Measurements from ENCODE around the gene SLC44A2. TPM values are rescaled to one million over a fixed set of nuclear protein-coding genes. Genes with fewer than 3 reads are reported as not detected.

Gene SLC44A2
- total and polyA plus RNA-seq, 2 of the 13 experiments (the other 11 are each of a cell fraction or from before 2014, with no cell fraction given): 2.4 to 5.6 TPM

DNA sequence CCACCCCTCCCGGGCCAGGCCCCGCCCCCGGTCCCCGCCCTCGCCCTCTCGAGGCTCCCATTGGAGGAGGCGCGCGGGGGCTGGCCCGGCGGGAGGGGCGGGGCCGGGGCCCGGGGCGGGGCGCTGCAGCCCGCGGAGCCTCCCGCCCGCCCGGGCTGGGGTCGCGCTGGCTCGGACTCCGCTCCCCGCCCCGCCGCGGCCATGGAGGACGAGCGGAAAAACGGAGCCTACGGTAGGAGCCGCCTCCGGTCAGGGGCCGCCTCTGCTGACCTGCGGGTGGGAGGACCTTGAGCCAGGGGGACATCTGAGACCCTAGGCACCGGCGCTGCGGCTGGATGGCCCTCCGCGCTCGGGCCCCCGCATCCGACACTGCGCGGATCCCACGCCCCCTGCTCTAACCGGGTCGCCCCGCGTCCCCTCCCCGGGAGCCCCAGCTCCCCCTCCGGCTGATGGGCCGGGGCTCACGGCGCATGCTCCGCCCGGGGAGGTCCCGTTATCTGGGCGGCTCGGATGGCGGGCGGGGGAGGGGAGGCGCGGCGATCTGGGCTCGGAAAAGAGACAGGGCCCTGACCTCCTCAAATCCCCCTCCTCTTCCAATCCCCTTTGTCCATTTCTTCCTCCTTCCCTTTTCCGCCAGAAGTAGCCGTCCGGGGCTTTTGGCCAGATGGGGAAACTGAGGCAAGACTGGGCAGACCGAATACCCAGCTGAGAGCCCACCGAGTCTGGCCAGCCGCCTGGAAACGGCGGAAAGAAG lies 22.8 kb upstream of the SLC44A2 start (continued):
- TF ChIP-seq, protein P1, sequence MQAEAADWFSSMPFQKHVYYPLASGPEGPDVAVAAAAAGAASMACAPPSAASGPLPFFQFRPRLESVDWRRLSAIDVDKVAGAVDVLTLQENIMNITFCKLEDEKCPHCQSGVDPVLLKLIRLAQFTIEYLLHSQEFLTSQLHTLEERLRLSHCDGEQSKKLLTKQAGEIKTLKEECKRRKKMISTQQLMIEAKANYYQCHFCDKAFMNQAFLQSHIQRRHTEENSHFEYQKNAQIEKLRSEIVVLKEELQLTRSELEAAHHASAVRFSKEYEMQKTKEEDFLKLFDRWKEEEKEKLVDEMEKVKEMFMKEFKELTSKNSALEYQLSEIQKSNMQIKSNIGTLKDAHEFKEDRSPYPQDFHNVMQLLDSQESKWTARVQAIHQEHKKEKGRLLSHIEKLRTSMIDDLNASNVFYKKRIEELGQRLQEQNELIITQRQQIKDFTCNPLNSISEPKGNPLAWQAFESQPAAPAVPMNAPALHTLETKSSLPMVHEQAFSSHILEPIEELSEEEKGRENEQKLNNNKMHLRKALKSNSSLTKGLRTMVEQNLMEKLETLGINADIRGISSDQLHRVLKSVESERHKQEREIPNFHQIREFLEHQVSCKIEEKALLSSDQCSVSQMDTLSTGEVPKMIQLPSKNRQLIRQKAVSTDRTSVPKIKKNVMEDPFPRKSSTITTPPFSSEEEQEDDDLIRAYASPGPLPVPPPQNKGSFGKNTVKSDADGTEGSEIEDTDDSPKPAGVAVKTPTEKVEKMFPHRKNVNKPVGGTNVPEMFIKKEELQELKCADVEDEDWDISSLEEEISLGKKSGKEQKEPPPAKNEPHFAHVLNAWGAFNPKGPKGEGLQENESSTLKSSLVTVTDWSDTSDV (CRISPR knock-in tag; IDR thresholded peaks at IDR 0.05): no peak
- TF ChIP-seq, protein P2, sequence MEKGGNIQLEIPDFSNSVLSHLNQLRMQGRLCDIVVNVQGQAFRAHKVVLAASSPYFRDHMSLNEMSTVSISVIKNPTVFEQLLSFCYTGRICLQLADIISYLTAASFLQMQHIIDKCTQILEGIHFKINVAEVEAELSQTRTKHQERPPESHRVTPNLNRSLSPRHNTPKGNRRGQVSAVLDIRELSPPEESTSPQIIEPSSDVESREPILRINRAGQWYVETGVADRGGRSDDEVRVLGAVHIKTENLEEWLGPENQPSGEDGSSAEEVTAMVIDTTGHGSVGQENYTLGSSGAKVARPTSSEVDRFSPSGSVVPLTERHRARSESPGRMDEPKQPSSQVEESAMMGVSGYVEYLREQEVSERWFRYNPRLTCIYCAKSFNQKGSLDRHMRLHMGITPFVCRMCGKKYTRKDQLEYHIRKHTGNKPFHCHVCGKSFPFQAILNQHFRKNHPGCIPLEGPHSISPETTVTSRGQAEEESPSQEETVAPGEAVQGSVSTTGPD (CRISPR knock-in tag; IDR thresholded peaks at IDR 0.05): no peak
- no peak for TF ChIP-seq PLRG1 (conservative IDR thresholded peaks at IDR 0.05)
- no peak for TF ChIP-seq NFKB2 (CRISPR knock-in tag; IDR thresholded peaks at IDR 0.05; ENCODE audit: borderline replicate concordance)
- TF ChIP-seq, protein P3, sequence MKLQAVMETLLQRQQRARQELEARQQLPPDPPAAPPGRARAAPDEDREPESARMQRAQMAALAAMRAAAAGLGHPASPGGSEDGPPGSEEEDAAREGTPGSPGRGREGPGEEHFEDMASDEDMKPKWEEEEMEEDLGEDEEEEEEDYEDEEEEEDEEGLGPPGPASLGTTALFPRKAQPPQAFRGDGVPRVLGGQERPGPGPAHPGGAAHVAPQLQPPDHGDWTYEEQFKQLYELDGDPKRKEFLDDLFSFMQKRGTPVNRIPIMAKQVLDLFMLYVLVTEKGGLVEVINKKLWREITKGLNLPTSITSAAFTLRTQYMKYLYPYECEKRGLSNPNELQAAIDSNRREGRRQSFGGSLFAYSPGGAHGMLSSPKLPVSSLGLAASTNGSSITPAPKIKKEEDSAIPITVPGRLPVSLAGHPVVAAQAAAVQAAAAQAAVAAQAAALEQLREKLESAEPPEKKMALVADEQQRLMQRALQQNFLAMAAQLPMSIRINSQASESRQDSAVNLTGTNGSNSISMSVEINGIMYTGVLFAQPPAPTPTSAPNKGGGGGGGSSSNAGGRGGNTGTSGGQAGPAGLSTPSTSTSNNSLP (IDR thresholded peaks at IDR 0.05; ENCODE audit: low read depth, low read length): no peak
- no peak for TF ChIP-seq ZC3H4 (CRISPR knock-in tag; IDR thresholded peaks at IDR 0.05; ENCODE audit: borderline replicate concordance)
- TF ChIP-seq ZNF18 (CRISPR knock-in tag; IDR thresholded peaks at IDR 0.05; ENCODE audit: insufficient replicate concordance): no peak
- 0 out of 2 replicates have a peak, but pooled peaks have one; percentile 35 for TF ChIP-seq ZNF235 (CRISPR knock-in tag; IDR thresholded peaks at IDR 0.05; ENCODE audit: borderline replicate concordance)
- 0 out of 2 replicates have a peak, but pooled peaks have one; percentile 56 for TF ChIP-seq HOXD1 (CRISPR knock-in tag; IDR thresholded peaks at IDR 0.05)
- TF ChIP-seq TP53 (CRISPR knock-in tag; conservative IDR thresholded peaks at IDR 0.05): no peak
- TF ChIP-seq KDM2A (CRISPR knock-in tag; IDR thresholded peaks at IDR 0.05; ENCODE audit: borderline replicate concordance, low read depth): peak; percentile 42; the same call in 1 of the 2 replicates
- no peak for TF ChIP-seq RBM22 (optimal IDR thresholded peaks at IDR 0.05; ENCODE audit: low read length)
- TF ChIP-seq ELF1 (CRISPR knock-in tag; IDR thresholded peaks at IDR 0.05): no peak
- TF ChIP-seq CCDC6 (CRISPR knock-in tag; IDR thresholded peaks at IDR 0.05): 0 out of 2 replicates have a peak, but pooled peaks have one; percentile 48
- no peak for TF ChIP-seq ATAD3A (CRISPR knock-in tag; IDR thresholded peaks at IDR 0.05)
- TF ChIP-seq, protein P4, sequence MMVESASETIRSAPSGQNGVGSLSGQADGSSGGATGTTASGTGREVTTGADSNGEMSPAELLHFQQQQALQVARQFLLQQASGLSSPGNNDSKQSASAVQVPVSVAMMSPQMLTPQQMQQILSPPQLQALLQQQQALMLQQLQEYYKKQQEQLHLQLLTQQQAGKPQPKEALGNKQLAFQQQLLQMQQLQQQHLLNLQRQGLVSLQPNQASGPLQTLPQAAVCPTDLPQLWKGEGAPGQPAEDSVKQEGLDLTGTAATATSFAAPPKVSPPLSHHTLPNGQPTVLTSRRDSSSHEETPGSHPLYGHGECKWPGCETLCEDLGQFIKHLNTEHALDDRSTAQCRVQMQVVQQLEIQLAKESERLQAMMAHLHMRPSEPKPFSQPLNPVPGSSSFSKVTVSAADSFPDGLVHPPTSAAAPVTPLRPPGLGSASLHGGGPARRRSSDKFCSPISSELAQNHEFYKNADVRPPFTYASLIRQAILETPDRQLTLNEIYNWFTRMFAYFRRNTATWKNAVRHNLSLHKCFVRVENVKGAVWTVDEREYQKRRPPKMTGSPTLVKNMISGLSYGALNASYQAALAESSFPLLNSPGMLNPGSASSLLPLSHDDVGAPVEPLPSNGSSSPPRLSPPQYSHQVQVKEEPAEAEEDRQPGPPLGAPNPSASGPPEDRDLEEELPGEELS (CRISPR knock-in tag; IDR thresholded peaks at IDR 0.05): 0 out of 2 replicates have a peak, but pooled peaks have one; percentile 9
- TF ChIP-seq, protein P5, sequence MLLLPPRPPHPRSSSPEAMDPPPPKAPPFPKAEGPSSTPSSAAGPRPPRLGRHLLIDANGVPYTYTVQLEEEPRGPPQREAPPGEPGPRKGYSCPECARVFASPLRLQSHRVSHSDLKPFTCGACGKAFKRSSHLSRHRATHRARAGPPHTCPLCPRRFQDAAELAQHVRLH (CRISPR knock-in tag; IDR thresholded peaks at IDR 0.05; ENCODE audit: borderline replicate concordance, low read depth): no peak
- TF ChIP-seq HIVEP1 (CRISPR knock-in tag; IDR thresholded peaks at IDR 0.05): no peak
- no peak for TF ChIP-seq SNAI1 (CRISPR knock-in tag; IDR thresholded peaks at IDR 0.05; ENCODE audit: borderline replicate concordance)

All from HepG2 (cell line).